A673 (cell line): Measurements from ENCODE around the gene DIP2A. TPM values are rescaled to one million over a fixed set of nuclear protein-coding genes. Genes with fewer than 3 reads are reported as not detected.

ENCODE experiments used
- BruUV-seq: library from RNA; stranded (reverse); fragments of 400-500 nt; replicated peaks from 2 replicates; lab custom pipeline; 2021; lab: Mats Ljungman, UMichigan
- CTCF ChIA-PET: fragments of 300-600 bp; sonication (Branson Sonifier 250); formaldehyde crosslinking; loops from one replicate; lab custom pipeline; 2022; ENCODE audit warnings: antibody characterized with exemption; lab: Charles Lee
- POLR2A ChIA-PET: fragments of 300-600 bp; sonication (Branson Sonifier 250); formaldehyde crosslinking; loops from one replicate; lab custom pipeline; 2022; ENCODE audit warnings: antibody characterized with exemption; ENCODE audit not compliant: low non-redundant PET; lab: Charles Lee
- DNase-seq: peaks from one replicate; pipeline ENCODE4 v3.0.0-alpha.2; 2015; ENCODE audit warnings: low spot score
- H3K27ac ChIP-seq: fragments of 200-600 bp; sonication (generic); 2 replicates; pipeline ENCODE4 v1.5.1; 2016; ENCODE audit warnings: mixed run types, low read depth, mild to moderate bottlenecking, mixed read lengths, antibody characterized with exemption, low read length; ENCODE audit not compliant: poor library complexity, severe bottlenecking
- H3K27me3 ChIP-seq: fragments of 200-600 bp; sonication (generic); replicated peaks from 2 replicates; pipeline ENCODE4 v1.6.1; 2017; ENCODE audit warnings: mixed run types, low read depth, mild to moderate bottlenecking, mixed read lengths, antibody characterized with exemption, low read length; ENCODE audit not compliant: insufficient read depth, poor library complexity
- H3K36me3 ChIP-seq: fragments of 200-600 bp; sonication (generic); 2 replicates; pipeline ENCODE4 v1.6.1; 2016; ENCODE audit warnings: mixed run types, mild to moderate bottlenecking, mixed read lengths, antibody characterized with exemption, low read length; ENCODE audit not compliant: insufficient read depth, poor library complexity, severe bottlenecking
- H3K4me1 ChIP-seq: fragments of 200-600 bp; sonication (generic); 2 replicates; pipeline ENCODE4 v1.6.1; 2017; ENCODE audit warnings: mixed run types, mild to moderate bottlenecking, mixed read lengths, antibody characterized with exemption, low read length; ENCODE audit not compliant: insufficient read depth, poor library complexity, severe bottlenecking
- H3K4me3 ChIP-seq: fragments of 200-600 bp; sonication (generic); 2 replicates; pipeline ENCODE4 v1.5.1; 2016; ENCODE audit warnings: low read depth, mixed run types, mild to moderate bottlenecking, mixed read lengths, low read length; ENCODE audit not compliant: poor library complexity, severe bottlenecking
- H3K9me3 ChIP-seq: fragments of 200-600 bp; sonication (generic); 2 replicates; pipeline ENCODE4 v1.6.1; 2016; ENCODE audit warnings: mixed run types, low read depth, mild to moderate bottlenecking, mixed read lengths, antibody characterized with exemption, low read length; ENCODE audit not compliant: poor library complexity, severe bottlenecking
- EZH2 ChIP-seq: fragments of 200-600 bp; sonication (generic); IDR thresholded peaks from 2 replicates; pipeline ENCODE4 v1.6.1; 2017; ENCODE audit warnings: borderline replicate concordance, low read depth, mild to moderate bottlenecking, mixed read lengths, antibody characterized with exemption, low read length; ENCODE audit not compliant: poor library complexity, severe bottlenecking
- intact Hi-C: fragments of 100-400 bp; cut with micrococcal nuclease; formaldehyde crosslinking; loops from one replicate; pipeline ENCODE4 v1.10.0; 2022; ENCODE audit not compliant: unreplicated experiment
- total RNA-seq: library from RNA; stranded (reverse); gene quantifications from 2 replicates; pipeline ENCODE4 v1.2.3, GENCODE V29; 2021
- TF ChIP-seq, protein P1 (sequence below): fragments of 300-800, 200-600 bp; sonication (generic); conservative IDR thresholded peaks from 2 replicates; pipeline ENCODE4 v1.5.1; 2017; ENCODE audit warnings: low read depth, mild to moderate bottlenecking, antibody characterized with exemption, low read length, moderate library complexity, mixed read lengths

The DIP2A gene
- total RNA-seq, 1 experiment from 2014 or later, result 37.3 TPM

DNA sequence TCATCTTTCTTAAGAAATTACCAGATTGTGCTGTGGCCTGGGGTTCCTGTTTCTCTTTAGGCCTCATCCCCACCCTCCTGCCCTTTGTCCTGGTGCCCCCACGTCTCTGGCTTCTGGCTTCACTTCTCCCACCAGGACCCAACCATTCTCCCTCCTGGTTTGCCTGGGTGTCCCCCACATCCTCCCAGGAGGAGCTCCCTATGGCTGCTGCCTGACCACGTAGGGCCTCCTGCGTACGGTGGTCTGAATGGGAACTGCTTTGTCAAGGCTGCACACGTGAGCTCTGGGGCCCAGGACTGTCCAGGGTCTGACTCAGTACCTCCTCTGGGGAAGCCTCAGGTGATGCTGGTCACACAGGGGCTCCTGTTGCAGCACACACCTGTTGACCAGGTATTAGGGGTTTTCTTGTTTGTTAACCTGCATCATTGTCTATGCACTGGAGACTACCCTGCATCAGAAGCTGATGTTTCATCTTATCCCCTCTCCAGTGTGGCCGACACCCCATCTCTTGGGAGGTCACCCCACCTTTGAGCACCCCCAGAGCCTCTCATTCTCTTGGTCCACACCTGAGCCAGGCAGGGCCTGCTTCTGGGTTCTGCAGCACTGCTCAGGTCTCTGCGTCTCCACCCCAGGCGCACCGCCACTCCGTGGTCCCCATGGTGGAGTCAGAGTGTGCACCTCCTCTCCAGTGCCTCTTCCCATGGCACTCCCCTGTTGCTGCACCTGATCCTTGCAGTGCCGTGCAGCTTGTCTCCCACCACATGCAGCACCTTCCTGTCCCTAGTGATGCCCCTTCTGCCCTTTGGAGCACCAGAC lies 80.4 kb downstream of the DIP2A start:
- no TSS peak for BruUV-seq
- no peak overlapping the region for H3K4me3 ChIP-seq

DNA sequence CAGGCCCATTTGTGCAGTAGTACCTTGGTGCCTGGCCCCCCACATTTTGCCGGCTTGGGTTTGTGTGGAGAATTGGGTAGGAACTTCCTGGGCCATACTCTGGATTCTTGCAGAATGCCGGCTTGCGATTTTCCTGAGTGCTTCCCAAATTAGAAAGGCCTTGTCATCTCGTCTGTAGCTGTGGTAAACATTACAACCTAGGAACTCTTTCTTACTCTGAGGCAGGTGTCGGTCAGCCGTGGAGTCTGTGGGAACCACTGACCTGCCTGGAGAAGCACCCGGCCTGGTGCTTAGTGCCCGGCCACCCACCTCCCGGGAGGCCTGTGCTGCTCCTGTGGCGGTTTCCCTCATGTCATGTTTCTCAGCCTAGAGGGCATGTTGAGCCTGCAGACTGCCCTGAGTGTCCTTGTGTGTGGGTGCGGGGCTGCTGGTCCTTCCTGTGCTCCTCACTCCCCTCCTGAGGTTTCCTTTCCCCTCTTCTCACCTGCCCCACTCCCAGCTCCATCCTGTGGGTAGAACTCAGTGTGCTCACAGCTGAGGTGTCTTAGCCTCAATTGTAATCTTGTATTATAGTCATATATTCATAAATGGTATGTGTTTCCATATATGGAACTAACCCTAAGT lies 81.5 kb downstream of the DIP2A start:
- CTCF ChIA-PET, result no interaction called here
- intact Hi-C loops, result no loop called here
- POLR2A ChIA-PET, result interaction anchor here (0.7 kb wide), 1 partner anchor 14 kb away, joined by 3 read pairs; no protein-coding TSS in a partner anchor
- no TSS peak for BruUV-seq
- Histone ChIP-seq H3K27ac (no peak overlapping the region), H3K4me1 (no peaks in the 10 kb centered on the region), H3K36me3 (peaks cover 3% of the 10 kb centered on the region), H3K9me3 (no peaks in the 10 kb centered on the region), H3K4me3 (no peak overlapping the region), H3K27me3 (no peaks in the 10 kb centered on the region)
- no peak for DNase-seq
- TF ChIP-seq, protein P1, sequence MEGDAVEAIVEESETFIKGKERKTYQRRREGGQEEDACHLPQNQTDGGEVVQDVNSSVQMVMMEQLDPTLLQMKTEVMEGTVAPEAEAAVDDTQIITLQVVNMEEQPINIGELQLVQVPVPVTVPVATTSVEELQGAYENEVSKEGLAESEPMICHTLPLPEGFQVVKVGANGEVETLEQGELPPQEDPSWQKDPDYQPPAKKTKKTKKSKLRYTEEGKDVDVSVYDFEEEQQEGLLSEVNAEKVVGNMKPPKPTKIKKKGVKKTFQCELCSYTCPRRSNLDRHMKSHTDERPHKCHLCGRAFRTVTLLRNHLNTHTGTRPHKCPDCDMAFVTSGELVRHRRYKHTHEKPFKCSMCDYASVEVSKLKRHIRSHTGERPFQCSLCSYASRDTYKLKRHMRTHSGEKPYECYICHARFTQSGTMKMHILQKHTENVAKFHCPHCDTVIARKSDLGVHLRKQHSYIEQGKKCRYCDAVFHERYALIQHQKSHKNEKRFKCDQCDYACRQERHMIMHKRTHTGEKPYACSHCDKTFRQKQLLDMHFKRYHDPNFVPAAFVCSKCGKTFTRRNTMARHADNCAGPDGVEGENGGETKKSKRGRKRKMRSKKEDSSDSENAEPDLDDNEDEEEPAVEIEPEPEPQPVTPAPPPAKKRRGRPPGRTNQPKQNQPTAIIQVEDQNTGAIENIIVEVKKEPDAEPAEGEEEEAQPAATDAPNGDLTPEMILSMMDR, result no peak
- no peak for TF ChIP-seq EZH2

More for the DNA sequence above, 80.4 kb downstream of the DIP2A start:
- no peaks in the 10 kb centered on the region for H3K4me1 ChIP-seq
- ChIA-PET CTCF (no interaction called here), POLR2A (no interaction called here)
- intact Hi-C loops, result no loop called here
- H3K36me3 ChIP-seq, result peaks cover 7% of the 10 kb centered on the region
- DNase-seq, result no peak
- H3K27me3 ChIP-seq, result no peaks in the 10 kb centered on the region
- no peak overlapping the region for H3K27ac ChIP-seq
- no peaks in the 10 kb centered on the region for H3K9me3 ChIP-seq
- TF ChIP-seq EZH2, result no peak
- TF ChIP-seq, protein P1, result no peak

DNA sequence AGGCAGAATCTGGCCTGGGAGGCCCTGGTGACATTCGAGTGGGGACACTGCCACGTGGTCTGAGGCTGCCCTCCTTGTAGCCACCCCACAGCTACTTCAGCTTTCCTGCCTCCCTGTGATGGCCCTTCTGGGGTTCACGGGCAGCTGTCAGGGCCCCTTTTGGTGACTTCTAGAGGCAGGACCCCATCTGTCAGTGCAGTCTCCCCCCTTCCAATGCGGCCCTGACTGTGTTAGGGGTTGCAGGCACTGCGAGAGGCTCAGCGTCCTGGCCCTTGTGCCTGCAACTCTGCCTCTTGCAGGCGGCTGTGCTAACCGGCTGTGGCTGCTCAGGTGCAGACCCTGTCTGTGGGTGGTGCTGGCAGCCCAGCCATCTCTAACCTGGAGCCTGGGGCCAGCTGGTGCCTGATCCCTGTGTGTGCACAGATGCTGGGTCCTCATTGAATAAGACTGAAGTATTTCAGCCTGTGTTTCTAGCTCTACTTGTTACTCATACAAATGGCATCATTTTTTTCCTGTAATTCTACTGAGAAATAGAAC lies 84.0 kb downstream of the DIP2A start:
- intact Hi-C loops, result no loop called here
- no peak for DNase-seq
- Histone ChIP-seq H3K9me3 (no peaks in the 10 kb centered on the region), H3K4me3 (no peak overlapping the region), H3K27me3 (no peaks in the 10 kb centered on the region), H3K4me1 (no peaks in the 10 kb centered on the region), H3K27ac (no peak overlapping the region), H3K36me3 (peaks cover 22% of the 10 kb centered on the region)
- BruUV-seq, result no TSS peak
- ChIA-PET CTCF (interaction anchor here (0.6 kb wide), 1 partner anchor 284 kb away, joined by 3 read pairs; no protein-coding TSS in a partner anchor), POLR2A (no interaction called here)
- no peak for TF ChIP-seq EZH2
- TF ChIP-seq, protein P1, result no peak
